HG02840 (cell line): ENCODE measurements around the gene KLHL6.

ENCODE experiments used
- ATAC-seq: cut with Tn5 transposase; IDR thresholded peaks from one replicate; pipeline ENCODE4 v1.9.1; 2021; ENCODE audit warnings: mild to moderate bottlenecking, moderate library complexity, moderate number of reproducible peaks; ENCODE audit not compliant: unreplicated experiment, low FRiP score

KLHL6 gene

DNA sequence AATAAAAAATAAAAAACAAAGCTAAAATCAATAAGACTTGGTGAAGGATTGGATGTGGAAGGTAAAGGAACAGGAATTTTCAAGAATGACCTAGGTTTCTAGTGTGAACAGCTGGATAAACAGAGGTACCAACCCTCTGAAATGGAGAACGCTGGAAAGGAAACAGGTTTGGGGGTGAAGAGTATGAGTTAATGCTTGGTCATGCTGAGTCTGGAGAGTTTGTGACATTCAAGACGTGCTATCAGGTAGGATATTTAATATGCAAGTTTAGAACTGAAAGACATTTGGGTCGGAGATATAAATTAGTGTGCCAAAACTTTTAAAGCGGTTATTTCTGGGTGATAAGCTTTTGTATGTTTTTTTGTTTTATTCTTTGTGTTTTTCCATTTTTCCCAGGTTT, 11.4 kb upstream of the KLHL6 start:
- ATAC-seq, result no peak

GRCh38 chr3:183564046-183564445, 8.5 kb upstream of the KLHL6 start:
- ATAC-seq, result no peak

DNA sequence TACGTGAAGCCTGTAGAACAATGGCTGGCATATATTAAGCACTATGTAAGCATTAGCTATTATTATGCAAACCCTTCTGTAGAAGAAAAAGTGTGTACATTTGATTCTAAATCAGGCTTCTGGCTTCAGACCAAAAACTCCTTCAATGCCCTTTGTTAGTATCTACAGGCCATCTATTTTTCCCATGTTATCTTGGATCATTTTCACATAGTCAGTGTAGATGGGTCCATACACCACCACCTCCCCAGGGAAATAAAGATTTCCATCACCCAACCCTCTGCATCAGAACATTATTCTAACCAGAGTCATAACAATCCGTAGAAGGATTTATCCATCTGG, 8.0 kb upstream of the KLHL6 start:
- no peak for ATAC-seq

GRCh38 chr3:183560607-183561006, 5.1 kb upstream of the KLHL6 start:
- ATAC-seq, result no peak

- ATAC-seq, result no peak
These were observed 3.0 kb upstream of the KLHL6 start for GRCh38 chr3:183558495-183558894.

DNA sequence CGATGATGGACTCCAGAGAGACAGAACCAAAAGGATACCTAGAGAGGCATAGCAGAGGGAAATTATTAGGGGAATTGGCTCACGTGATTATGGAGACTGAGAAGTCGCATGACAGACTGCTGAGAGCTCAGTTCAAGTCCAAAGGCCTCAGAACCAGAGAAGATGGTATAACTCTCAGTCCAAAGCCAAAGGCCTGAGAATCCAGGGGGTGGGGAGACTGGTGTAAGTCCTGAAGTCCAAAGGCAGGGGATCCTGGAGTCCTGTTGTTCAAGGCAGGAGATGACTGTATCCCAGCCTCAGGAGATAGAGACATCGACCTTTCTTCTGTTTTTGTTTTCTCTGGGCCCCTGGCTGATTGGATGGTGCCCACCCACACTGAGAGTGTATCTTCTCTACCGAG, 1.2 kb upstream of the KLHL6 start:
- no peak for ATAC-seq

DNA sequence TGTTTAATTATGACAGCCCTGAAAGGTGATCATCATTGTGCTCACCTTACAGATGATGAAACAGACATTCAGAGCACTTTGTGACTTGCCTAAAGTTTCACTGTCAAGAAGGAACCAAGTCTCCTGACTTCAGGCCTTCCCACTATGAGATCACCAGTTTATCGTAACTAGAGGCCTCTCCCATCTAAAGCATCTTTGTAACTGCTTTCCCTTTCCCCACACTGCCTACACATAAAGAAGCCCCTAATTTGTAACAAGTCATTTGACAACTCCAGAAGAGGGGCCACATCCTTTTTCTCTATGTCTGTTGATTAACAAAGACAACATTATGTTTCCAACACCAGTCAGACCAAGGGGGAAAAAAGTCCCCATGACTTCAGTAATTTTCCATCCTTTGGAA, 1.1 kb downstream of the KLHL6 start:
- ATAC-seq, result no peak

GRCh38 chr3:183553334-183554026, 2.0 kb downstream of the KLHL6 start:
- no peak for ATAC-seq

- no peak for ATAC-seq
These were observed 3.6 kb downstream of the KLHL6 start for GRCh38 chr3:183551930-183552329.

GRCh38 chr3:183548262-183548769, 7.2 kb downstream of the KLHL6 start:
- ATAC-seq, result no peak

DNA sequence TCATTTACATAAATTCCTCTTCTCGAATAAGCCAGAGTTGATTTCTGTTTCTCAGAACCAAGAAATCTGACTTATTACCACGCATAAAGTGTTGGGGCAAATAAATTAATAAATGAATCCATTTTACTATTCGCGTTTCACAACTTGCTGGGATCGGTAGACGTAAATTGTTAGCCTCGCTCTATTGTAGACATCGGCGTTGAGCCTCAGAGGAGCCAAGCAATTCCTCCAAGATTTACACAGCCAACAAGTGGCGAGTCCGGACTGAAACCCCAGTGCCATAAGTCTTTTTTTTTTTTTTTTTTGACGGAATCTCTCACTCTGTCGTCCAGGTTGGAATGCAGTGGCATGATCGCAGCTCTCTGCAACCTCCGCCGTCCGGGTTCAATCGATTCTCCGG, 8.9 kb downstream of the KLHL6 start:
- ATAC-seq, result no peak

- no peak for ATAC-seq
These were observed 9.8 kb downstream of the KLHL6 start for GRCh38 chr3:183545708-183546107.

GRCh38 chr3:183542355-183542754, 13.2 kb downstream of the KLHL6 start:
- ATAC-seq, result no peak

DNA sequence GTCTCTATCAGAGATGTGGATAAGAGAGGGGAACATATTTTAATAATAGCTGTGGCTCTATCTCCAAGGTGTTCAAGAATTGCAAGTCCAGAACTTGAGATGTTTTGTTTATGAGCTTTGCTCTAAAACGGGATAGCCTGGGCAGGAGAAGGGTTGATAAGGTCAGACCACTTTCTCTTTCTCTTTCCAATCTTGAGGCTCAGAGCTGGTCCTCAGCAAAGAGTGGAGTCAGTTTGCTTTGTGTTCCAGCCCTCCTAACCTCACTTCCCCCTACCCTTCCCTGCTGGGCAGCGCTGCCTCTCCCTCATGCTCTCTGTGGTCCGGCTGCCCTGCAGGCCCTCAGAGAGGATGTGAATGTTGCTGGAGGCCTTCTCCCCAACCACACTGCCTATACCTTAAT, 13.8 kb downstream of the KLHL6 start:
- ATAC-seq, result no peak

GRCh38 chr3:183541235-183541655, 14.3 kb downstream of the KLHL6 start:
- ATAC-seq, result no peak

GRCh38 chr3:183540501-183541234, 14.8 kb downstream of the KLHL6 start:
- no peak for ATAC-seq

- ATAC-seq, result no peak
These were observed 15.7 kb downstream of the KLHL6 start for GRCh38 chr3:183539811-183540210.

DNA sequence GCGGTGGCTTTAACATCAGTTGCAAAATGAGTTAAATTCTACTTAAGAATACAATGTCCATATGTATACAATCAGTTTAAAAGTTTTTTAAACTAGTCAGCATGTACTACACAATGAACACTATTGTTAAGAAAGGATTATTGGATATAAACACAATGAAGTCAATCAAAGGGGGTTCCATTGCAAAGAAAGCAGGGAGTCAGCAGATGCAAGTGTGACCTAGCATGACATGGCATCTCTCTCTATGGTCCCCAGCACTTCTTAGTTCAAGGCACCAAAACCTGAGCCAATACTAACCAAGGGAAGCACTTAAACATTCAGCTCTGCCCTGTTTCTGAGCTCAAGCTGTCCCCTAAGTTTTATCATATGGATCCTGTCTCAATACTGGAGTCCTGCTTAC, 17.0 kb downstream of the KLHL6 start:
- no peak for ATAC-seq

DNA sequence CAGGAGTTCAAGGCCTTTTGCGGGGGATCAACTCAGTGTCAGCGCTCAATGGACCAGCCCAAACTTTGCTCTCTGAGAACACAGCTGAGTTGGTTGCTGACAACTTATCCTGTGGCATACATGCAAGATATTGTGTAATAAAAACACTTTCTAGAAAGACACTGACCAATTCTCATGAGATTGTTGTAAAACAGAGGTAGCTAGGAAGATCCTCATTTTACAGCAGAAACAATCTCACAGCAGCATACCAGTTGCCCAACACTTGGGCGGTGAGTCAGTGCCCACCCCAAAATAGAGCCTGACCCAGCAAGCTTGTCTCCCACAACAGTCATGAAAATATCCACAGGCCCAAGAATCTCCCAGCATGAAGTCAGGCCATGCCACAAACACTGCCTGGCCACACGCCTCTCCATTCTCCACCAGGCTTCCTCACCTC, 18.2 kb downstream of the KLHL6 start:
- no peak for ATAC-seq

- ATAC-seq, result no peak
These were observed 19.1 kb downstream of the KLHL6 start for GRCh38 chr3:183536238-183536880.

DNA sequence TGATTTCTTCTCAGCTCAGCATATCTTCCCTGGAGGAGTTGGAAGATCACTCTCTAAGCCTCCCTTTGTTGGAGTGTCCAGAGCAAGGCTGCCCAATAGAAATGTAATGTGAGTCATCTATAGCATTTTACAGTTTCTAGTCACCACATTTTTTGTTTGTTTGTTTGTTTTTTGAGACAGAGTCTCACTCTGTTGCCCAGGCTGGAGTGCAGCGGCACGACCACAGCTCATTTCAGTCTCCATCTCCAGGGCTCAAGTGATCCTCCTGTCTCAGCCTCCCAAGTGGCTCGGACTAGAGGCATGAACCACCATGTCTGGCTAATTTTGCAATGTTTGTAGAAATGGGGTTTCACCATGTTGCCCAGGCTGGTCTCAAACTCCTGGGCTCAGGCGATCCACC, 21.3 kb downstream of the KLHL6 start:
- ATAC-seq, result no peak
